ENCODE data around the gene ARHGAP24.

ARHGAP24 gene

DNA sequence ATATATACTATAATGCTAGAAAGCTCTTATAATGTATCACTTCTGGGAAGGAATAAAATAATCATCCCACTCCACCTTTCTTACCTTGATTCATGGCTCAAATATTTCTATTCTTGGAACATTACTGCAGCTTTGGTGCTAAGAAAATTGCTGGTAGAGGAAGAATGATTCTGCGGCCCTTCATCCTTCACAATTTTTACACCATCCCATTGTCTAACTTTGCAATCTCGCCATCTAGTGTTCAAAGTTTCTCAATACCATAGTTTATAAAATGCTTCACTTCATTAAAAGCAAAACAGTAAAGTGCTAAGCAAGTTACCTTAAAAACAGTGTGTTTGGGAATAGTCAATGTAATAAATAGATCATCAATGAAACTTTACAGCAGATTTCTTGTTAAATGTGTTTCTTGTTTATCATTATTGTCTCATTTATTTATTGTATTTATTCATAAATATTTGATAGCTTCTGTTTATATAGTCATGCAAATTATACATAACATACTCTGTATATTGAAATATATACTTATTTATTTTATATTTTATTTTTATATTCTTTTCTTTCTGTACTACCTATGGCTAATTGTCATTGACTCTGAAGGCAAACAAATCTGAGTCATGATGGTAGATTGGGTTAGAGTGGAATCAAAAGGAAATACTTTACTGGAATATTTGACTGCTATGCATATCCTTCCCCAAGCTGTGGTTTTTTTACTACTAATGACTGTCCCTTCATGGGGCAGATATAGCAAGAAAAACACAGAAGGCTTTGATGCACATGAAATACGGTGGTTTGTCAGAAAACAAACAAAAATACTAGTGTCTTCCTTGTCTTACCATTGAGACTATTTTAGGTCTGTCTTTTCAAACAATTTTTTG is 494.2 kb downstream of the ARHGAP24 start:
- H3K9ac ChIP-seq (ENCODE audit: low read depth, low read length), result no peak overlapping the region
- no peaks in the 10 kb centered on the region for H3K9me3 ChIP-seq (ENCODE audit: insufficient read depth, low read depth, low read length)
- no peaks in the 10 kb centered on the region for H3K36me3 ChIP-seq (ENCODE audit: insufficient read depth, low read length)
- no peak overlapping the region for H3K4me3 ChIP-seq (ENCODE audit: low read length)
- H3K27ac ChIP-seq (ENCODE audit: low read depth, low read length), result no peak overlapping the region
- 70% methylated on average over 3 of the region's 3 CpGs for WGBS
- H3K4me1 ChIP-seq (ENCODE audit: insufficient read depth, low read length), result no peaks in the 10 kb centered on the region
- no peaks in the 10 kb centered on the region for H3K27me3 ChIP-seq (ENCODE audit: insufficient read depth, low read length)

GRCh38 chr4:85970535-85970934 is 495.6 kb downstream of the ARHGAP24 start:
- Histone ChIP-seq H3K4me3 (ENCODE audit: low read length) (no peak overlapping the region), H3K27ac (ENCODE audit: low read depth, low read length) (no peak overlapping the region), H3K9ac (ENCODE audit: low read depth, low read length) (no peak overlapping the region), H3K36me3 (ENCODE audit: insufficient read depth, low read length) (no peaks in the 10 kb centered on the region), H3K27me3 (ENCODE audit: insufficient read depth, low read length) (no peaks in the 10 kb centered on the region), H3K4me1 (ENCODE audit: insufficient read depth, low read length) (no peaks in the 10 kb centered on the region), H3K9me3 (ENCODE audit: insufficient read depth, low read depth, low read length) (no peaks in the 10 kb centered on the region)
- WGBS, result 72% methylated on average over 2 of the region's 2 CpGs

DNA sequence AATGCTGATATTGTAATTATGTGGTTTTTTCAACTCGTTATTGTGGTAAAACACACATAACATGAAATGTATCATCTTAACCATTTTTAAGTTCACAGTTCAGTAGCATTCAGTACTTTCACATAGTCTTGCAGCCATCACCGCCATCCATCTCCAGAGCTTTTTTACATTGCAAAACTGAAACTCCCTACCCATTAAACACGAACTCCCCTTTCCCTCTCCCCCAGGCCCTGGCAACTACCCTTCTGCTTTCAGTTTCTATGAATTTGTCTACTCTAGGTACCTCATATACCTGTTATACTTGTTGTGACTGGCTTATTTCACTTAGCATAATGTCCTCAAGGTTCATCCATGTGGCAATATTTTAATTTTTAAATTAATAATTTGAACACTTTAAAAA is 504.3 kb downstream of the ARHGAP24 start:
- no peak overlapping the region for H3K9ac ChIP-seq (ENCODE audit: low read depth, low read length)
- H3K27me3 ChIP-seq (ENCODE audit: insufficient read depth, low read length), result no peaks in the 10 kb centered on the region
- H3K4me1 ChIP-seq (ENCODE audit: insufficient read depth, low read length), result no peaks in the 10 kb centered on the region
- no peaks in the 10 kb centered on the region for H3K36me3 ChIP-seq (ENCODE audit: insufficient read depth, low read length)
- no peak overlapping the region for H3K4me3 ChIP-seq (ENCODE audit: low read length)
- WGBS, result 84% methylated on average over 3 of the region's 3 CpGs
- no peaks in the 10 kb centered on the region for H3K9me3 ChIP-seq (ENCODE audit: insufficient read depth, low read depth, low read length)
- H3K27ac ChIP-seq (ENCODE audit: low read depth, low read length), result no peak overlapping the region

GRCh38 chr4:85986266-85986665 is 511.3 kb downstream of the ARHGAP24 start:
- H3K4me1 ChIP-seq (ENCODE audit: insufficient read depth, low read length), result no peaks in the 10 kb centered on the region
- H3K36me3 ChIP-seq (ENCODE audit: insufficient read depth, low read length), result no peaks in the 10 kb centered on the region
- no peak overlapping the region for H3K9ac ChIP-seq (ENCODE audit: low read depth, low read length)
- H3K27ac ChIP-seq (ENCODE audit: low read depth, low read length), result no peak overlapping the region
- H3K4me3 ChIP-seq (ENCODE audit: low read length), result no peak overlapping the region
- no peaks in the 10 kb centered on the region for H3K27me3 ChIP-seq (ENCODE audit: insufficient read depth, low read length)
- WGBS, result 99% methylated on average over 1 of the region's 1 CpG
- H3K9me3 ChIP-seq (ENCODE audit: insufficient read depth, low read depth, low read length), result no peaks in the 10 kb centered on the region

DNA sequence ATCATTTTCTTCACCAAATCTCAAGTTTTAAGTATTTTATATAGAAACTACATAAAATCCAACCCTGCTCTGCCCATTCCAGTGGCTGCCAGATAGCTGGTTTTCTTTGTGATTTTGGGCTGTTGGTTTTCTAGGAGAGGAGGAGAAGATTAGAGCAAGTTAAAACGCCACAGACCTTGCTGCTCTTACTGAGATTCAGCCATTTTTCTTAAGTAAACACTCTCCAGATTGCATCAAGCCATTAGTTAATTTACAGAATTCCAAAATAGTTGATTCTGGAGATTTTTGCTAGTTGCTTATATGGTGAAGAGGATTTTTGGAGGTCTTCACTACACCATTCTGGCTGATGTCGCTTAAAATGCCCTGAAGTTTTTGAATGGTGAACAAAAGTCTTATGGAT is 518.7 kb downstream of the ARHGAP24 start:
- Histone ChIP-seq H3K36me3 (ENCODE audit: insufficient read depth, low read length) (no peaks in the 10 kb centered on the region), H3K4me1 (ENCODE audit: insufficient read depth, low read length) (no peaks in the 10 kb centered on the region), H3K9me3 (ENCODE audit: insufficient read depth, low read depth, low read length) (no peaks in the 10 kb centered on the region), H3K27me3 (ENCODE audit: insufficient read depth, low read length) (no peaks in the 10 kb centered on the region), H3K9ac (ENCODE audit: low read depth, low read length) (no peak overlapping the region), H3K27ac (ENCODE audit: low read depth, low read length) (no peak overlapping the region), H3K4me3 (ENCODE audit: low read length) (no peak overlapping the region)
- WGBS, result 95% methylated on average over 1 of the region's 2 CpGs

GRCh38 chr4:85994576-85994975 is 519.6 kb downstream of the ARHGAP24 start:
- no peaks in the 10 kb centered on the region for H3K9me3 ChIP-seq (ENCODE audit: insufficient read depth, low read depth, low read length)
- H3K4me3 ChIP-seq (ENCODE audit: low read length), result no peak overlapping the region
- H3K27me3 ChIP-seq (ENCODE audit: insufficient read depth, low read length), result no peaks in the 10 kb centered on the region
- H3K4me1 ChIP-seq (ENCODE audit: insufficient read depth, low read length), result no peaks in the 10 kb centered on the region
- no peak overlapping the region for H3K27ac ChIP-seq (ENCODE audit: low read depth, low read length)
- no peak overlapping the region for H3K9ac ChIP-seq (ENCODE audit: low read depth, low read length)
- no peaks in the 10 kb centered on the region for H3K36me3 ChIP-seq (ENCODE audit: insufficient read depth, low read length)

- Histone ChIP-seq H3K4me1 (ENCODE audit: insufficient read depth, low read length) (no peaks in the 10 kb centered on the region), H3K4me3 (ENCODE audit: low read length) (no peak overlapping the region), H3K9me3 (ENCODE audit: insufficient read depth, low read depth, low read length) (no peaks in the 10 kb centered on the region), H3K36me3 (ENCODE audit: insufficient read depth, low read length) (no peaks in the 10 kb centered on the region), H3K27ac (ENCODE audit: low read depth, low read length) (no peak overlapping the region), H3K27me3 (ENCODE audit: insufficient read depth, low read length) (no peaks in the 10 kb centered on the region), H3K9ac (ENCODE audit: low read depth, low read length) (no peak overlapping the region)
- 92% methylated on average over 6 of the region's 6 CpGs for WGBS
Measured at GRCh38 chr4:85995361-85995760, 520.4 kb downstream of the ARHGAP24 start.

GRCh38 chr4:86001591-86001990 is 526.6 kb downstream of the ARHGAP24 start:
- no peaks in the 10 kb centered on the region for H3K9me3 ChIP-seq (ENCODE audit: insufficient read depth, low read depth, low read length)
- H3K4me1 ChIP-seq (ENCODE audit: insufficient read depth, low read length), result no peaks in the 10 kb centered on the region
- no peak overlapping the region for H3K9ac ChIP-seq (ENCODE audit: low read depth, low read length)
- no peaks in the 10 kb centered on the region for H3K36me3 ChIP-seq (ENCODE audit: insufficient read depth, low read length)
- H3K27ac ChIP-seq (ENCODE audit: low read depth, low read length), result no peak overlapping the region
- 88% methylated on average over 2 of the region's 2 CpGs for WGBS
- H3K4me3 ChIP-seq (ENCODE audit: low read length), result no peak overlapping the region
- no peaks in the 10 kb centered on the region for H3K27me3 ChIP-seq (ENCODE audit: insufficient read depth, low read length)

DNA sequence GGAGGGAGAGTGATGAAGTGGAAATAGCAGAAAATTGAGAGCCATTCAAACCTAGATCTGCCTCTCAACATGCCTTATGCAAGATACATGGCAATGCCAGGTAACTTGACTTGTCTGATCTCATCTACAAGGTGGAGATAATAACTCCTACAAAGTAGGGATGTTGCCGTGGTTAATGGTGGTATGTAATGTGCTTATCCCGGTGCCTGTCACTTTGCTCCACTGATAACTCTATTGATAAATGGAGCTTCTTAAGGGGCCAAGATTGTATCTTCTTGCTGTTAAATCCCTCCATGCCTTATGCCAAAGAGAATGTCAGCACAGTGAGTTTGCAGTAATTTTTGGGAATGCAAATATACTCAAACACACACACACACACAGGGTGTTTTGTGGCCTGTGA is 529.1 kb downstream of the ARHGAP24 start:
- H3K36me3 ChIP-seq (ENCODE audit: insufficient read depth, low read length), result no peaks in the 10 kb centered on the region
- WGBS, result 84% methylated on average over 2 of the region's 2 CpGs

DNA sequence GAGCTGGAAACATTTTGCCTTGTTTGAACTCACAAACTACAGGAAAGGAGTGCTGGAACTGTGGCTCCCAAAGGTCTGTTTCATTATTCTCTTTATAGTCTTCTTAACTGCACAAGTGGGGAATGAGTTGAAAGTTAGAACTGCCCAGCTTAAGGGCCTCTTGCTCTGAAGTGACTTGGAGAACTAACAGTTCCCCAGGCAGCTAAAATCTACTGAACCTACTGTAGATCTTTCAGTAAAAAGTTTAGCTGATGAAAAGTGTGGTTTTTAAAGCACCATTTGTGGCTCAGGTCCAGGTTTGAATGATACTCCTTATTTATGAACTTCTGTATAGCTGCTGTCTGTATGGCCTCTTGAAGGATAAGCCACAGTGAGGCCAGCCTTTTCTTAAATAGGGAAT is 531.1 kb downstream of the ARHGAP24 start:
- Histone ChIP-seq H3K4me3 (ENCODE audit: low read length) (no peak overlapping the region), H3K4me1 (ENCODE audit: insufficient read depth, low read length) (no peaks in the 10 kb centered on the region), H3K9me3 (ENCODE audit: insufficient read depth, low read depth, low read length) (no peaks in the 10 kb centered on the region), H3K27ac (ENCODE audit: low read depth, low read length) (no peak overlapping the region), H3K9ac (ENCODE audit: low read depth, low read length) (no peak overlapping the region), H3K27me3 (ENCODE audit: insufficient read depth, low read length) (no peaks in the 10 kb centered on the region), H3K36me3 (ENCODE audit: insufficient read depth, low read length) (no peaks in the 10 kb centered on the region)

More for the DNA sequence above, 529.1 kb downstream of the ARHGAP24 start:
- H3K9ac ChIP-seq (ENCODE audit: low read depth, low read length), result no peak overlapping the region
- H3K9me3 ChIP-seq (ENCODE audit: insufficient read depth, low read depth, low read length), result no peaks in the 10 kb centered on the region
- H3K27me3 ChIP-seq (ENCODE audit: insufficient read depth, low read length), result no peaks in the 10 kb centered on the region
- H3K27ac ChIP-seq (ENCODE audit: low read depth, low read length), result no peak overlapping the region
- H3K4me1 ChIP-seq (ENCODE audit: insufficient read depth, low read length), result no peaks in the 10 kb centered on the region
- H3K4me3 ChIP-seq (ENCODE audit: low read length), result no peak overlapping the region

DNA sequence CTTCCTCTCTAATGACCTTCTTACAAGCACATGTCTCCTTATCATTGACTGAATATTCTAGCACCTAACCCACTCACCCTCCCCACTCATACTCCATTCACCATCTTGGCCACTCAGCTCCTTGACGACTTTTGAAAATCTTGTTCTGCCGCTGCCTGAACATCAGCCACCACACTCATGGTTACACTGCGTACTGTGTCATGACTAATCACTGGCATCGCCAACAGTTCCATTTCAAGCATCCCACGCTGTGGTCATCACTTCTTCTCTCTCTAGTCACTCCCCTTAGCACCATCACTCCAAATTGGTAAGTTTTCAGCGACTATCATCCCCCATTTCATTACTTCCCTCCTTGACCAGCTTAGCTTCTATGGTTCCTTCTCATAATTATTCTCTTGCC is 532.1 kb downstream of the ARHGAP24 start:
- no peak overlapping the region for H3K4me3 ChIP-seq (ENCODE audit: low read length)
- H3K36me3 ChIP-seq (ENCODE audit: insufficient read depth, low read length), result no peaks in the 10 kb centered on the region
- WGBS, result 95% methylated on average over 6 of the region's 6 CpGs
- H3K27ac ChIP-seq (ENCODE audit: low read depth, low read length), result no peak overlapping the region
- no peaks in the 10 kb centered on the region for H3K27me3 ChIP-seq (ENCODE audit: insufficient read depth, low read length)
- H3K9ac ChIP-seq (ENCODE audit: low read depth, low read length), result no peak overlapping the region
- no peaks in the 10 kb centered on the region for H3K9me3 ChIP-seq (ENCODE audit: insufficient read depth, low read depth, low read length)
- H3K4me1 ChIP-seq (ENCODE audit: insufficient read depth, low read length), result no peaks in the 10 kb centered on the region

DNA sequence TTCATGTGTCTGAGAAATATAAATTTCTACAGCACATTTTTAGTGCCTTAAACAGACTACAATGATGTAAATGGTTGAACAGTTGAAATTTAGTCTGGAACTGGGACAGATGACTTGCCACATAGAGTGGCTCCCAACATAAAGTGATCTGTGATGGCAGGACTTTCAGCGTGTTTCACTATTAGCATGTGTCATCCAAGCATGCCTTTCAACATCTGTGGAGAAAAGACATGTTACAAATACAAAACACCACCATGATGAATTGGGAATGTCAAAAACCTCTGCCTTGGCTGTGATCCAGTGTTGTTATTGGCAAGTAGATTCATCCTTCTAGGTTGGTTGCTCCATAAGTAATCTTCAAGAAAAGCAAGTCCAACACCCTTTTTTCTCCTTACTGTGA is 536.2 kb downstream of the ARHGAP24 start:
- no peaks in the 10 kb centered on the region for H3K27me3 ChIP-seq (ENCODE audit: insufficient read depth, low read length)
- H3K9ac ChIP-seq (ENCODE audit: low read depth, low read length), result no peak overlapping the region
- 88% methylated on average over 1 of the region's 1 CpG for WGBS
- no peaks in the 10 kb centered on the region for H3K9me3 ChIP-seq (ENCODE audit: insufficient read depth, low read depth, low read length)
- no peaks in the 10 kb centered on the region for H3K36me3 ChIP-seq (ENCODE audit: insufficient read depth, low read length)
- peaks cover 25% of the 10 kb centered on the region for H3K4me1 ChIP-seq (ENCODE audit: insufficient read depth, low read length)
- no peak overlapping the region for H3K27ac ChIP-seq (ENCODE audit: low read depth, low read length)
- no peak overlapping the region for H3K4me3 ChIP-seq (ENCODE audit: low read length)

All from HUES64 (cell line).